ENCODE data around the gene SAMMSON. TPM values are rescaled to one million over a fixed set of nuclear protein-coding genes. Genes with fewer than 3 reads are reported as not detected.

SAMMSON gene
- total RNA-seq, 1 experiment from 2014 or later: not detected

GRCh38 chr3:70056081-70056480 is 56.5 kb downstream of the SAMMSON start:
- intact Hi-C loops (cut with micrococcal nuclease; ENCODE audit: unreplicated experiment): no loop called here
- POLR2A ChIA-PET (ENCODE audit: low non-redundant PET): no interaction called here
- Histone ChIP-seq H3K36me3 (ENCODE audit: insufficient read depth, low read length, poor library complexity, severe bottlenecking) (no peaks in the 10 kb centered on the region), H3K4me1 (ENCODE audit: insufficient read depth, low read length, poor library complexity, severe bottlenecking) (no peaks in the 10 kb centered on the region), H3K27ac (ENCODE audit: low read depth, low read length, poor library complexity, severe bottlenecking) (no peak overlapping the region), H3K9me3 (ENCODE audit: low read depth, low read length, poor library complexity, severe bottlenecking) (no peaks in the 10 kb centered on the region), H3K4me3 (ENCODE audit: low read depth, low read length, poor library complexity, severe bottlenecking) (no peak overlapping the region), H3K27me3 (replicated peaks; ENCODE audit: insufficient read depth, low read depth, low read length, poor library complexity) (no peaks in the 10 kb centered on the region)
- CTCF ChIA-PET: no interaction called here
- no peak for DNase-seq (ENCODE audit: low spot score)
- TF ChIP-seq CTCF (conservative IDR thresholded peaks at IDR 0.05; ENCODE audit: low read depth, low read length) (no peak), EZH2 (IDR thresholded peaks at IDR 0.05; ENCODE audit: borderline replicate concordance, low read depth, low read length, poor library complexity, severe bottlenecking) (no peak)
- no TSS peak for BruUV-seq (replicated peaks)

- TF ChIP-seq EZH2 (IDR thresholded peaks at IDR 0.05; ENCODE audit: borderline replicate concordance, low read depth, low read length, poor library complexity, severe bottlenecking) (no peak), CTCF (conservative IDR thresholded peaks at IDR 0.05; ENCODE audit: low read depth, low read length) (no peak)
- H3K4me3 ChIP-seq (ENCODE audit: low read depth, low read length, poor library complexity, severe bottlenecking): no peak overlapping the region
- no peaks in the 10 kb centered on the region for H3K4me1 ChIP-seq (ENCODE audit: insufficient read depth, low read length, poor library complexity, severe bottlenecking)
- H3K27me3 ChIP-seq (replicated peaks; ENCODE audit: insufficient read depth, low read depth, low read length, poor library complexity): no peaks in the 10 kb centered on the region
- BruUV-seq (replicated peaks): no TSS peak
- POLR2A ChIA-PET (ENCODE audit: low non-redundant PET): interaction anchor here (0.7 kb wide), 1 partner anchor 18 kb away, joined by 6 read pairs; no protein-coding TSS in a partner anchor
- intact Hi-C loops (cut with micrococcal nuclease; ENCODE audit: unreplicated experiment): no loop called here
- CTCF ChIA-PET: no interaction called here
- H3K9me3 ChIP-seq (ENCODE audit: low read depth, low read length, poor library complexity, severe bottlenecking): no peaks in the 10 kb centered on the region
- no peaks in the 10 kb centered on the region for H3K36me3 ChIP-seq (ENCODE audit: insufficient read depth, low read length, poor library complexity, severe bottlenecking)
- no peak for DNase-seq (ENCODE audit: low spot score)
- H3K27ac ChIP-seq (ENCODE audit: low read depth, low read length, poor library complexity, severe bottlenecking): no peak overlapping the region
These were observed 57.9 kb downstream of the SAMMSON start for GRCh38 chr3:70057426-70057825.

- intact Hi-C loops (cut with micrococcal nuclease; ENCODE audit: unreplicated experiment): no loop called here
- no peaks in the 10 kb centered on the region for H3K4me1 ChIP-seq (ENCODE audit: insufficient read depth, low read length, poor library complexity, severe bottlenecking)
- no peaks in the 10 kb centered on the region for H3K27me3 ChIP-seq (replicated peaks; ENCODE audit: insufficient read depth, low read depth, low read length, poor library complexity)
- no peaks in the 10 kb centered on the region for H3K9me3 ChIP-seq (ENCODE audit: low read depth, low read length, poor library complexity, severe bottlenecking)
- H3K36me3 ChIP-seq (ENCODE audit: insufficient read depth, low read length, poor library complexity, severe bottlenecking): no peaks in the 10 kb centered on the region
- no peak for DNase-seq (ENCODE audit: low spot score)
- no peak overlapping the region for H3K27ac ChIP-seq (ENCODE audit: low read depth, low read length, poor library complexity, severe bottlenecking)
- no TSS peak for BruUV-seq (replicated peaks)
- no peak overlapping the region for H3K4me3 ChIP-seq (ENCODE audit: low read depth, low read length, poor library complexity, severe bottlenecking)
- TF ChIP-seq EZH2 (IDR thresholded peaks at IDR 0.05; ENCODE audit: borderline replicate concordance, low read depth, low read length, poor library complexity, severe bottlenecking) (no peak), CTCF (conservative IDR thresholded peaks at IDR 0.05; ENCODE audit: low read depth, low read length) (no peak)
- POLR2A ChIA-PET (ENCODE audit: low non-redundant PET): no interaction called here
- CTCF ChIA-PET: no interaction called here
These were observed 61.6 kb downstream of the SAMMSON start for GRCh38 chr3:70061096-70061495.

All from A673 (cell line).